HG03039 (cell line): Measurements from ENCODE around the gene BTBD1.
A peak's percentile ranks its signal among the peaks of the same experiment; 100 is the strongest.

Source experiments
- ATAC-seq: cut with Tn5 transposase; IDR thresholded peaks from one replicate; pipeline ENCODE4 v1.9.1; 2021; ENCODE audit warnings: mild to moderate bottlenecking, moderate library complexity; ENCODE audit not compliant: unreplicated experiment

Gene BTBD1

DNA sequence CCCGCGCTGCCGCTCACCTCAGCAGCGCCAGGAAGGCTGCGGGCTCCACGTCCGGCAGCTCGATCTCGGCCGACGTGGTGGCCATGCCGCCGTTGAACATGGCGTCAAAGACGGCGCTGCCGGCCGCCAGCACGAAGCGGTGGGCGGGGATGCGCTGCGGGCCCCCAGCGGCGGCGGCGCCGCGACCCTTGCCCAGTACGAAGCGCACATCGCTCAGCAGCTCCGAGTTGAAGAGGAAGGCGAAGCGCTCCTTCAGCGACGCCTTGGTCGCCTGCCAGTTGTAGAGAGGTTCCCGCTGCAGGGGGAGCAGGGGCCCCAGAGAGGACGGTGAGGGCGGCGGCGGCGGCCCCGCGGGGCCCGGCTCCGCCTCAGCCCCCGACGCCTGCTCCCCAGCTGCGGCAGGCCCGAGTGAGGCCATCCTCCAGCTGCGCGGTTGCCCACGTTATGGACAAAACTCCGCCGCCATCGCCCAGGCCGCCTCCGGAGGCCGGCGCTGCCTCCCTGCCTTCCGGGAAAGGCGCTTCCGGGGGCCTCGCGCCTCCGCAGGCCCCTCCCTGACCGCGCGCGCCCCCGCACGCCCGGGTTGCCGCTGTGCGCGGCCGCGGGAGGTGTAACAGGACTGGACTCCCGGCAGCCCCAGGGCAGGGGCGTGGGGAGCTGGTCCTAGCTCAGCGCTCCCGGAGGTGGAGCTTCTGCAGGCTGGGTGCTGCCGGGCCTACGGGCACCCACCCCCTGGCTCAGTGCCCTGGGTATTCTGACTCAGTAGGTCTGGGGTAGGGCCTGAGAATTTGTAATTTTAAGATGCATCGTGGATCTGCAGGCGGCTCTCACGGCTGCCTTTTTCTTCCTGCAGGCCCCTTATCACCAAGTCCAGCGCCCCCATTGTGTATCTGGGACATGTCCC, at the start of gene BTBD1:
TSS of gene BTBD1 (minus strand) at position 519 of the 904 bp plus-strand sequence. CDS start at position 418, 101 bp downstream.
- ATAC-seq = peak; percentile 84

- no peak for ATAC-seq
Measured at GRCh38 chr15:83115831-83116565, 48.9 kb upstream of the BTBD1 start.

DNA sequence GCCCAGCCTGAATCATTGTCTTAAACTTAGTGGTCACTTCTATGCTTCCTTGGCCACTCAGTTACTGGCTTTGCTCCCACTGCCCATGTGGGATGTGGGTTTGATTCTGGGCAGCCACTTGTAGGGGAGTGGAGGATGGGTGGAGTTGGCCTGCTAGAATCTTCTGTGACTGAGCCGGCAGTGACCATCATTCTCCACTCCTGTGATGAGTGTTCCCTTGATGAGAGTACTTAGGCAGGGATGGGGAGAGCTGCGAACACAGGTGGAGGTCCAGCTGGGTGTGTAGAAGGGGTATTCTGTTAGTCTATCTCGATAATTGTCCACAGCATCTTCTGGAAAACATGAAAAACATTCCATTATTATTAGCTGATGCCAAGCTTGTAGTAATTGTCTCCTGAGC, 48.4 kb upstream of the BTBD1 start:
- no peak for ATAC-seq

GRCh38 chr15:83114856-83115255, 47.8 kb upstream of the BTBD1 start:
- ATAC-seq = no peak

- no peak for ATAC-seq
Measured at GRCh38 chr15:83113881-83114674, 47.0 kb upstream of the BTBD1 start.

DNA sequence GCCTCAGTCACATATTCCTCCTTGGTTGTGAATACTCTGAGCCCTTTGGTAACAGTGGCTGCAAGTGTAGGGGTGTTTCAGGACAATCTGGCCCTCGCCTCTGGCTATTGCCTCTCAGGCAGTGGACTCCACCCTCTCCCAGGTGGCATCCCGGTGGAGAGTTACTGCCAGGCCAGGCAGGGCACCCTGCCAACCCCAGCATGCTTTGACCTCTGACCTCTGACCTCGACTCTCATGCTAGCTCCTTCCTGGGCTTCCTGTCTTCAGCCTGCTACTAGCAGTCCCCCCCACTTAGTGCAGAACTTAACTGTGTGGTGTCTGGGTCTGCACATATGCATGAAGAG, 45.9 kb upstream of the BTBD1 start:
- no peak for ATAC-seq

DNA sequence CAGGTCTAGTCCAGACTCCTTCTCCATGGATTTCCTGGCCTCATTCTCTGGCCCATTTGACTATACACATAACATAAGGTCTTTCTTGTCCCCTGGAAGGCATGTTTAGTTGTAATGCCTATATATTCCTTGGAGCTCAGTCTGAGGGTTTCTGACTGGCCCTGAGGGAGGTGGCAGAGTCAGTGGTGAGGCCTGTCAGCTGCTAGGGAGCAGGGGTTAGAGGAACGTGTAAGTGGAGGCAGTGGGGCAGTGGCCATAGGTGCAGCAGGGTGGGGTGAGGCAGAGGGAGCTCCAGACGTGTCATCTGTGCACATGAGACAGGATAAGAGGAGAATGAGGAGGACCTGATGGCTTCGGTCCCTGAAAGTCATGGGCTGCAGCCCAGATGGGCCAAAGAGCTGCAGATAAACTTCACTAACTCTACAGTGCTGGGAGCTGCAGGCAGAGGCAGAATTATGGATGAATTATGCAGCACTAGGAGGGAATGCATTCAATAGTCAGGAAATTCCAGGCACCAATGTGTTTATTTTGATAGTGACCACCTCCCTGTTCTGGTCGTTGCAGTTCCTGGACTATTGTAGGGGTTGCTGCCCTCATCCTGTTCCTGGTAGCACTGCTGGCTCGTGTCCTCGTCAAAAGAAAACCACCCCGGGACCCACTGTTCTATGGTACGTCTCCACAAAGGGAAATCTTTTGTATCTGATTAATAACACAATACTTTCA, 45.3 kb upstream of the BTBD1 start:
- ATAC-seq = no peak

- no peak for ATAC-seq
Measured at GRCh38 chr15:83111149-83111548, 44.1 kb upstream of the BTBD1 start.

DNA sequence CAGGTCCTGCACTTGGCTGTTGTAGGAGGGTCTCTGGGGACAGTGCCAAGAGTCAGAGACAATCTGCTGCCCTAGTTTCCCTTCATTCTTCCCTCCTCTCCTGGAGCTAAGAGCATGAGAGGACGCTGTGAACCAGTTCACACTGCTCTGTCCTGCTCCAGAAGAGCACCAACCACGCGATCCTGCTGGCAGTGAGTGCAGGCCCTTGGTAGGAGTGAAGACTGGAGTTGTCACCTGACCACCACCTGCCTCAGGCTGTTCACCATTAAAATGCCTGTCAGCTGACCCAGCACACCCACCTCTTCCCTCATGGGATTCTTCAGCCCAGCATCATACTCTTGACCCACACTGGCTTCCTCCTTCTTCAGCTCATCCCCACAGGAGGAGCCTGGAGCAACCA, 43.3 kb upstream of the BTBD1 start:
- no peak for ATAC-seq

- no peak for ATAC-seq
Measured at GRCh38 chr15:83109532-83109931, 42.5 kb upstream of the BTBD1 start.

- ATAC-seq = no peak
Measured at GRCh38 chr15:83108266-83109219, 41.5 kb upstream of the BTBD1 start.

- no peak for ATAC-seq
Measured at GRCh38 chr15:83107841-83108181, 40.8 kb upstream of the BTBD1 start.

DNA sequence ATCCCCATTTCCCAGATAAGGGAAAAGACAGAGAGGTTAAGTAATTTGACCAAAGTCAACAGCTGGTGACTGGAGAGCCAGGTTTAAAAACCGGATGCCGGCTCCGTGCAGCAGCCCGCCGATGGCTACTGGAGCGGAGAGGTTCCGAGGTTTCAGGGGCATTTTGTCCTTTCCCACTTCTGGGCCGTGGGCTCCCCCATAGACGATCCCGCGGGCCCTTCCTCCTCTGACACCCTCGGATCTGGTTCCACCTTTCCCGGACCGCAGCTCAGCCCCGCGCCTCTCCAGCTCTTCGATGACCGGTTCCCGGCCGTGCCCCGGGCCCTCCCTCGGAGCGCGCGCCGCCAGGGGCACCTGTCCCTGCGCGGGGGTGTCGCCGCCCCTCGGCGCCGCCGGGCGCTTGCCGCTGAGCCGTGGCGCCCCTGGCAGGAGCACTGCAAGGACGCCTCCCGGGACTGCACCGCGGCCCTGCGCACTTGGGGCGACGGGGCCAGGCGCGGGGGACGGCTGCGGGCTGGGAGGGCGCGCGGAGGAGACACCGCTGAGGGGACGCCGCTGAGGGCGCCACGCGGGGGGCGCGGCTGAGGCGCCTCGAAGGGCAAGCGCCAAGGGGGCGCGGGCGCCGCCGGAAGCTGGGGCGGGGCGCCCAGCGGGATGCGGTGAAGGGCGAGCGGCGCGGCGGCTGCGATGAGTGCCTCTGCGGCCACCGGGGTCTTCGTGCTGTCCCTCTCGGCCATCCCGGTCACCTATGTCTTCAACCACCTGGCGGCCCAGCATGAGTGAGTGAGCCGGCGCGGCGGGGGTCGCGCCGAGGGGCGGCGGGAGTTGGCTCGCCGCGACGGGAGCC, 40.2 kb upstream of the BTBD1 start, which contains the start of gene TM6SF1:
TSS of gene TM6SF1 (plus strand) at position 652 of the 847 bp plus-strand sequence. CDS start at position 688, 36 bp downstream.
- no peak for ATAC-seq

DNA sequence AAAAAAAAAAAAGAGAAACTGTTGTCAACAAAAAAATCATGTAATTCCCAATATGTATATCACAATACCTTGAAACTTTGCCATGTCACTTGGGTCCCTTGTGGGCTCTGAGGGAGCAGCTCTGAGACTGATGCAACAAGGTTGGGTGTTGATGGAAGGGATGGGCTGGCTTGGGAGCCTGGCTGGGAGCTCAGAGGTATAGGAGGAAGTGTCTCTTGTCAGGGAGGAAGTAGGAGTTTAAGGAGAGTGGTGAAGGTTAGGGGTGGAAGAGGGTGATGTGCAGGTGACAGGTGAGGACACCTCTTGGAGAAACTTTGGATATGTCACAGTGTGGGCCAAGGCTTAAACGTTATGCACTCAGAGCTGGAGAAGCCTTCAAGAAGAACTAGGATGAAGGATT, 38.4 kb upstream of the BTBD1 start:
- no peak for ATAC-seq

DNA sequence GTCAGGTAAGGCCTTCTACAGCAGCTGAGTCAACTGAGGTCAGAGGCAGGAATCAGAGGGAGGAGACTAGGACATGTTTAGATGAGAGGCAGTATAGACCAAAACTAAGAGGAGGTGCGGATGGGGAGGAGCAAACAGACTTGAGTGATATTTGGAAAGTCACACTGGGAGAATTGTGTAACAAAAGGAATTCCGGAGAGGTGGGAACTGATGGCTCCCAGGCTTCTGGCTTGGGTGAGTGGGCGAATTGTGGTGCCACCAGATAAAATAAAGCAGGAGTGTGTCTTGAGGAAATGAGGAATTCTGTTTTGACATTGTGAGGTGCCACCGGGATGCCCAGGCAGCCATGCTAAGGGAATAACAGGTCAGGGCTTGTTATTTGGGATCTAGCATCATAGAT, 37.1 kb upstream of the BTBD1 start:
- no peak for ATAC-seq

DNA sequence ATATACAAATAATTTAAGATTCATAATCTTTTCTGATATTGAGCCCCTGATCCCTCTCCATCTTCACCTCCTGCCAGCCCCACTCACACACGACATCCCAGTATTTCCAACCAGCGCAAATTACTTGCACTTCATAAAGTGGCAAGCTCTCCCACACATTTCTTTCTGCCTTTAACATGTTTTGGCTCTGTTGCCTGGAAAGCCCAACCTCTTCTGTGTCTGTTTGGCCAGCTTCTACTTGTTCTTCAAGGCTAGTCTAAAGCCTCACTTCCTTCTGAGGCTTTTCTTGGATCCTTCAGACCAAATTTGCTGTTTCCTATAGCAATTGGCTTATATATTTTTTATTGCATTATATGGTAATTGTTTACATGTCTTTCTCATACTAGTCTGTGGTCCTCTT, 35.3 kb upstream of the BTBD1 start:
- ATAC-seq = no peak

DNA sequence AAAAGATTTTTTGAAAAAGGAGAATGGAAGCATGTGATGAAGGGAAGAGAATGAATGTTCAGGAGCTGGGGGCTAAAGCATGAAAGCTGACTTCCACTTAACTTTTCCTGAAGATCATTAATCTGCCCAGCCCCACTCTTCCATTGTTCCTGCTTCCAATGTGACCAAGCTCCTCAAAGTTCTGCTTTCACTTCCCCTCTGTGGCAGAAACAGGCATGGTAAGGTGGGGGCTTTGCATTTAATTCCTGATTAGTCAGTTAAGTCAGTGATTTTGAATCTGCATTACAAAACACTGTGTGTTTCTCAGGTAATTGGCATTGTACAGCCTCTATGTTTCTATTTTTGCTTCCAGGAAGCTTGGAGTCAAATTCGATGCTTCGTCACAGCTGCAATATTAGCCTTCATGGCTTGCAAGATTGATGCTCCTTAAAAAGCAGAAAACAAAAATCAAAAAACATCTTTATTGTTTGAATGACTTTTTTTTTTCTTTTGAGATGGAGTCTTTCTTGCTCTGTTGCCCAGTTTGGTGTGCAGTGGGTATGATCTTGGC, 33.1 kb upstream of the BTBD1 start:
- no peak for ATAC-seq

GRCh38 chr15:83099290-83099689, 32.2 kb upstream of the BTBD1 start:
- ATAC-seq = no peak
